Neural cell (in vitro differentiated cells): ENCODE results near the gene GLRA1.

Source experiments
- CTCF ChIP-seq: fragments of 450-650 bp; IDR thresholded peaks from 2 replicates; pipeline ENCODE4 v1.5.1; 2014; ENCODE audit warnings: antibody characterized with exemption, mild to moderate bottlenecking, moderate library complexity; ENCODE audit not compliant: poor library complexity, severe bottlenecking
- EP300 ChIP-seq: fragments of 450-650 bp; conservative IDR thresholded peaks from 2 replicates; pipeline ENCODE4 v1.6.1; 2014; ENCODE audit warnings: antibody characterized with exemption, mild to moderate bottlenecking, moderate library complexity; ENCODE audit not compliant: poor library complexity, severe bottlenecking
- EZH2 ChIP-seq: fragments of 200-600, 300-800 bp; shearing (Covaris generic), sonication (generic); IDR thresholded peaks from 2 replicates; pipeline ENCODE4 v1.6.1; 2014; ENCODE audit warnings: antibody characterized with exemption, low read length, borderline replicate concordance, mild to moderate bottlenecking; ENCODE audit not compliant: insufficient read depth, poor library complexity, severe bottlenecking
- POLR2AphosphoS5 ChIP-seq: IDR thresholded peaks from 2 replicates; pipeline ENCODE4 v1.6.1; 2012
- RAD21 ChIP-seq: fragments of 450-650 bp; conservative IDR thresholded peaks from 2 replicates; pipeline ENCODE4 v1.6.1; 2014; ENCODE audit warnings: antibody characterized with exemption, mild to moderate bottlenecking, moderate library complexity
- REST ChIP-seq: IDR thresholded peaks from 2 replicates; pipeline ENCODE4 v1.6.1; 2012; ENCODE audit warnings: borderline replicate concordance
- SMC3 ChIP-seq: fragments of 450-650 bp; conservative IDR thresholded peaks from 2 replicates; pipeline ENCODE4 v1.6.1; 2014; ENCODE audit warnings: antibody characterized with exemption, mild to moderate bottlenecking, moderate library complexity; ENCODE audit not compliant: poor library complexity

DNA sequence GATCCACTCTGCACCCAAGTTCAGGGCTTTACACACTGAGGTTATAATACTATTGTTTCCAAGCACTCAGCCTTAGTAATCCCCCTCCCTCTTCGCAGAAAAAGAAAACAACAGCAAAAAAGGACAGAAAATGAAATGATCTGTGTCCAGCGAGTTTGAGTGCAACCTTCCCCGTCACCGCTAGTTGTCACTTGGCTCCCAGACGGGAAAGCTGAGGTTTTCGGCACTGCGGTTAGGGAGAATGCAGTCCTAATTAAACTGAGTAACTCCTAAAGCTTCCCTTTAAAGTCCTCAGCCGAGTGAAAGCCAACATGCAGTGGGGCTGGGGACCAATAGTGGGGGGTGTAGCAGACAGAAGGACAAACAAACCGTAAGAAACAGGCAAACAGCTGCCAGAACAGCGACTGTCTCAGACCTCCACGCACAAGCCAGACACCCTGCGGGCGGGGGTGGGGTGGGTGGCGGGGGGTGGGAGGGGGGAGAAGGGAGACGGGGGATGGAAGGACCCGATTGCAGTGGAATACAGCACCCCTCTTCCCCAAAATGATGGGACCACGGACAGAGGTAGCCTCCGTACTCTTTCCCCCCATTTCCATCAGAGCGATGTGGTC is 680 bp downstream of the GLRA1 start:
- TF ChIP-seq CTCF = peak; percentile 69
- no peak for TF ChIP-seq POLR2AphosphoS5
- no peak for TF ChIP-seq EZH2
- TF ChIP-seq EP300 = no peak
- TF ChIP-seq REST = no peak
- TF ChIP-seq SMC3 = peak; percentile 51
- TF ChIP-seq RAD21 = peak; percentile 53
